Mononuclear cell (primary cell): ENCODE data around the gene OTUD3. TPM values are rescaled to one million over a fixed set of nuclear protein-coding genes. Genes with fewer than 3 reads are reported as not detected.
"Not testable (repeated sequence)": the region's sequence is repeated elsewhere in the genome, so short reads cannot be mapped to it uniquely, and the experiment has no call there.

Experiments
- H3K27me3 ChIP-seq: 2 replicates; pipeline ENCODE4 v1.6.0; 2011; ENCODE audit warnings: low read length, control low read depth; ENCODE audit not compliant: insufficient read depth
- H3K4me1 ChIP-seq: 2 replicates; pipeline ENCODE4 v1.5.1; 2011; ENCODE audit warnings: mild to moderate bottlenecking, low read length, control low read depth; ENCODE audit not compliant: insufficient read depth
- H3K4me3 ChIP-seq: 2 replicates; pipeline ENCODE4 v1.5.1; 2011; ENCODE audit warnings: mild to moderate bottlenecking, low read length, moderate library complexity
- H3K9me3 ChIP-seq: 2 replicates; pipeline ENCODE4 v1.5.1; 2011; ENCODE audit warnings: low read depth, mild to moderate bottlenecking, control low read depth, low read length
- total RNA-seq: library from RNA; depleted of rRNA; stranded (reverse); fragments of >200 nt; gene quantifications from one replicate; pipeline ENCODE4 v1.2.3, GENCODE V29; 2012

OTUD3 gene
- total RNA-seq, 1 donor: 8.7 TPM

DNA sequence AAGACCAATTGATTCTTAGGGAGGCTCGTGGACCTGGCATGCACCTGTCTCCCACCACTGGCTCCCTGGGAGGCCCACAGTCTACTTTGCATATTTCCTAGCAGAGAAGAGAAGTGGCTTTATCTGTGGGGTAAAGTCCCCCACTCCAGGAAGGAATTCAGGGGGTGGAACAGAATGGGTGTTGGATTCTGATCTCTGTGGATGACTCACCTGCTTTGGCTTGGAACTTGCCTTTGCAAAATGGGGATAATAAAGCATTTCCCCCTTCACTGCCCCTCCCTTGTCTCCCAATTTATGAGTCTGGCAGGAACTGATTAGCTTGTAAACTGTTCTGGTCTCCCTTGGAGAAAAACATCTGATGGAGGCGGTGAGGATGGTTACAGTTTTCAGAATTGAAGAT is 21.2 kb upstream of the OTUD3 start:
- Histone ChIP-seq H3K4me1 (no peaks in the 10 kb centered on the region), H3K27me3 (peaks cover 8% of the 10 kb centered on the region), H3K9me3 (no peaks in the 10 kb centered on the region), H3K4me3 (no peak overlapping the region)

DNA sequence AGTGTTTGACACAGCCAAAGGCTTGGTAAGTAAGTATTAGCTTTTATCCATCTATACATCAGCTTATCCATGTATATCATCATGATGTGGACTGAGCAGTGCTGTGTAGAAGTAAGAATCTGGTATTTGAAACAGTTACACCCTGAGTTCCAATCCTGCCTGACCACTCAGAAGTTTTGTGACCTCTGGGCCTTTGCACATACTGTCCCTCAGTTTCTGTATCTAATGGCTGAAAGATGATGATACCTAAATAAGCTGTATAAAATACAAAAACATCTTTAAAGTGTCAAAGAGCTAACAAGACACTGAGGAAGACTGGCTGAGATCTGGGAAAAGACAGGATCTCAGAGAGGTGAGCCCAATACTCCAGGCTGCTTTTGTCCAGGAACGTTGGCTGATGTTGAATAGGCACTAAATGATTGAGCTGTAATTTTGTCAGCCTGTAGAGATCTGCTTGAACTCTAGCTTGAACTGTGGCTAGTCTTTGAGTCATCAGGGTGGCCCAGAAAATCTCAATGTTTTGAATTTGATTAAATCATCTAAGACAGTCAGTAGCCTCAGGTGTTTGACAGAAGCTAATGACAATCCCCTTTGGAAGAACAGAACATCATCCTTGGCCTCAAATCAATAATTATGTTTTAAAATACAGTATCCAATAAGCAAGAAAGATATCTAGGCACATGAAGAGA is 20.2 kb upstream of the OTUD3 start:
- Histone ChIP-seq H3K4me3 (no peak overlapping the region), H3K9me3 (no peaks in the 10 kb centered on the region), H3K27me3 (peaks cover 11% of the 10 kb centered on the region), H3K4me1 (no peaks in the 10 kb centered on the region)

DNA sequence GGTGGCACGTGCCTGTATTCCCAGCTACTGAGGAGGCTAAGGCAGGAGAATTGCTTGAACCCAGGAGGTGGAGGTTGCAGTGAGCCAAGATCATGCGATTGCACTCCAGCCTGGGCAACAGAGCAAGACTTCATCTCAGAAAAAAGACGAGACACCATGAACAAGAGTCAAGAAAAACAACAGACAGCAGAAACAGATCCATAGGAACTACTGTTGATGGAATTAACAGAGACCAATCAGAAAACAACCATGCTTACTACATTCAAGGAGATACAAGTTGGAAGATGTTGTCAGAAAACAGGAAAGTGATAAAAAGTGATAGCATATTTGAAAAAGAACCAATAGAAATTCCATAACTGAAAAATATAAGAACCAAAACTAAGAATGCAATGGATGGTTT is 19.3 kb upstream of the OTUD3 start:
- no peaks in the 10 kb centered on the region for H3K4me1 ChIP-seq
- peaks cover 10% of the 10 kb centered on the region for H3K27me3 ChIP-seq
- no peaks in the 10 kb centered on the region for H3K9me3 ChIP-seq
- no peak overlapping the region for H3K4me3 ChIP-seq

DNA sequence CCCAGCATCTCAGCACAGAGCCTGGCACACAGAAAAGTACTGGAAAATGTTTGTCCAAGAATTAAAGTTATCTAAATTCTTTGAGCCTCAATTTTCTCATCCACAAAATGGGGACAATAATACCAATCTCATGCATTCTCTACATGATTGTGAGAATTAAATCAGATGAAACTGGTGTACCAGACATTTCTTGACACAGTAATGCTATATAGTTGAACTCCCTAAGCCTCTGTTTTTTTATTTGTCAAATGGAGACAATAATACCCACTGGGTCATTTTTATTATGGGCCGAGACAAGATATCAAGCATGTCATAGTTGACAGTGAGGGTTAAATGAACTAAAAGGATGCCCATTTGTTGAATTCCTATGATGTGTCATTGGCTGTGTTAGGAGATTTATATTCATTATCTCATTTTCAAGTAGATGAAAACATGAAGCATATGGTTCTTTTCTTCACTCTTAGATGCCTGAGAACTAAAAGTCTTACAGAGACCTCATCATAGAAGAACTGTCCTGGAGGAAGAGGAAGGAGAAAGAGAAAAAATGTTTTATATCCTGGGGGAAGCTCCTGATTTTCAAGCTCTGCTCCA is 17.5 kb upstream of the OTUD3 start:
- Histone ChIP-seq H3K27me3 (peaks cover 11% of the 10 kb centered on the region), H3K9me3 (no peaks in the 10 kb centered on the region), H3K4me1 (no peaks in the 10 kb centered on the region), H3K4me3 (no peak overlapping the region)

DNA sequence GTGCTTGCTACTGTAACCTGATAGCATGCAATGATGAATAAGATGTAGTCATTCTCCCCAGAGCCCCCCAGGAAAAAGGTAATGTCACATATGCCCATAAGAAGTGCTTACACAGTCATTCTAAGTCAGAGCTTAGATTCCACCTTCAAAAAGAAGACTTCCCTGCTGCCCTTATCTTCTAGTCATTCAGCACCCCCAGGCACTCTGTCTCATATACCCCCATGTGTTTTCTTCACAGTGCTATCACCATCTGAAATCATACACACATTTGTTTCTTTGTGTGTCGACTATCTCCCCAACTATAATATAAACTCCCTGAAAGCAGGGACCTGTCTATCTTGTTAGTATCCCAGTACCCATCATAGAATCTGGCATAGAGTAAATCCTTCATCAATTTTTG is 16.2 kb upstream of the OTUD3 start:
- no peaks in the 10 kb centered on the region for H3K9me3 ChIP-seq
- H3K4me1 ChIP-seq: no peaks in the 10 kb centered on the region
- H3K4me3 ChIP-seq: no peak overlapping the region
- peaks cover 11% of the 10 kb centered on the region for H3K27me3 ChIP-seq

DNA sequence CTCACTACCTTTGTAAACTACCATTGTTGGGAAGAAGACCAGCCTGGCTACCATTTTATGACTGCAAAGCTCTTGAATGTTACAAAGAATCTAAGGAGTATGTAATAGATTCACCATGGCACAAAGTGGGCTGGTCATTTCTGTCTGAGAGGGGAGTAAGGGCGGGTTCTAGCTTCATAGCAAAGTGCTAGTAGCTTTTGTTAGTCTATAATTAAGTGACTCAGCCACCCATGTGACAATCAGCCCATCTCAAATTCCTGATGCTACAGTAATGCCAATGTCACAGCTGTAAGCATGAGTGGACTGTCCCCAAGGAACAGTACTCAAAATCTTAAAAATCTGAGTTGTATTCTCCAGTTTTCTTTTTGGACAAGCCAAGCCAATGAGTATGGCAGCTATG is 15.4 kb upstream of the OTUD3 start:
- peaks cover 11% of the 10 kb centered on the region for H3K27me3 ChIP-seq
- no peak overlapping the region for H3K4me3 ChIP-seq
- H3K4me1 ChIP-seq: no peaks in the 10 kb centered on the region
- no peaks in the 10 kb centered on the region for H3K9me3 ChIP-seq

DNA sequence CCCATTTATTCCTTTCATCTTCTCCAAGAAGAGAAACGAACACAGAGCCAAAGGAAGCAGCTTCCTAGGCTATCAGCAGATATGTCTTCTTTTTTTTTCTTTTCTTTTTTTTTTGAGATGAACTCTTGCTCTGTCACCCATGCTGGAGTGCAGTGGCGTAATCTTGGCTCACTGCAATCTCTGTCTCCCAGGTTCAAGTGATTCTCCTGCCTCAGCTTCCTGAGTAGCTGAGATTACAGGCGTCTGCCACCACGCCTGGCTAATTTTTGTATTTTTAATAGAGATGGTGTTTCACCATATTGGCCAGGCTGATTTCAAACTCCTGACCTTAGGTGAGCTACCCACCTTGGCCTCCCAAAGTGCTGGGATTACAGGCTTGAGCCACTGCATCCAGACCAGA is 13.6 kb upstream of the OTUD3 start:
- H3K27me3 ChIP-seq: peaks cover 11% of the 10 kb centered on the region
- H3K9me3 ChIP-seq, H3K4me1 ChIP-seq, H3K4me3 ChIP-seq: not testable (repeated sequence)

DNA sequence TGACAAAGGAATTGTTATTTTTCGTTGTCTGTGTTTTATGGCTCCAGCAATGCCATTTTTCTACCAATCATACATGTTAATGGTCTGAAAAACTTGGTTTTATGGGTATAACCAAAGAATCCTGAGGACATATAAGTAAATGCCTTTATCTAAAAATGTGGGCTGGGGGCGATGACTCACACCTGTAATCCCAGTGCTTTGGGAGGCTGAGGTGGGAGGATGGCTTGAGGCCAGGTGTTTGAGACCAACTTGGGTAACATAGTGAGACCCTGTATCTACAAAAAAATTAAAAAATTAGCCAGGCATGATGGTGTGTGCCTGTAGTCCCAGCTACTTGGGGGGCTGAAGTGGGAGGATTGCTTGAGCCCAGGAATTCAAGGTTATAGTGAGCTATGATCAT is 12.7 kb upstream of the OTUD3 start:
- not testable (repeated sequence) for H3K9me3 ChIP-seq, H3K4me1 ChIP-seq, H3K4me3 ChIP-seq
- H3K27me3 ChIP-seq: peaks cover 11% of the 10 kb centered on the region

DNA sequence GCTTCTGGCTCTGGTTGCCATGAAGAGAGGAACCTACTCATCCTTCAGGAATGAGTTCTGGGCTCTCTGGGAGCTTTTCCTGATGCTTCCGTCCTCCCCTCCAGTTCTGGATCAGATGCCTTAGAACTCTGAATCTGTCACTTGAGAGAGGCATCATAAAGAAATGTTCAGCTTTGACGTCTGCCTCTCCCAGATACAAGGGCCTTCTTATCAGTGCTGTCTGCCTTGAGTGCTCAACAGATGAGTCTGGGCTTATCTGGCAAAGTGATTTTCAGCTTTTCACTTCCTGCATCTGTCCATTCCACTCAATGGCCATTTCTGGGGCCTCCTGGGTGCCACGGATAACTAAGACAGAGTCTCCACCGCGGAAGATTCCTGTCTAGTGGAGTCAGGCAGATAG is 12.3 kb upstream of the OTUD3 start:
- no peaks in the 10 kb centered on the region for H3K9me3 ChIP-seq
- no peaks in the 10 kb centered on the region for H3K4me1 ChIP-seq
- peaks cover 11% of the 10 kb centered on the region for H3K27me3 ChIP-seq
- H3K4me3 ChIP-seq: no peak overlapping the region

DNA sequence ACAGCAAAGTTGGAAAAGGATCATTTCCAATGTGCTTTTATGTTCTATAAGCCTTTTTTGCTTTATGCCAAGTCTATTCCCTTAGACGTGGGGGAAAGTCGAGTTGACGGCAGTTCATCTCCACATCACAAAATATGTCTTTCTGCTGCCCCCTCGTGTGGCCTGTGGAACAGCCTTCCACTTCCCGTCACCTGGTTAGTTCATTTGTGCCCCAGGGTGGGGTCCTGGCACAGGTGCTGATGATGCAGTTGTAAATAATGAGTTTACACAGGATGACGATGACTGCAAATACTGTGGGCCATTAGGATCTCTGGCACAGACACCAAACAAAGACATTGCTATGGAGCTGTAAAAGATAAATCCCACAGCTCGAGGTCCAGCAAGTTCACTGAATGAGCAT is 10.0 kb upstream of the OTUD3 start:
- H3K4me1 ChIP-seq: no peaks in the 10 kb centered on the region
- H3K4me3 ChIP-seq: no peak overlapping the region
- H3K9me3 ChIP-seq: no peaks in the 10 kb centered on the region
- H3K27me3 ChIP-seq: peaks cover 5% of the 10 kb centered on the region

DNA sequence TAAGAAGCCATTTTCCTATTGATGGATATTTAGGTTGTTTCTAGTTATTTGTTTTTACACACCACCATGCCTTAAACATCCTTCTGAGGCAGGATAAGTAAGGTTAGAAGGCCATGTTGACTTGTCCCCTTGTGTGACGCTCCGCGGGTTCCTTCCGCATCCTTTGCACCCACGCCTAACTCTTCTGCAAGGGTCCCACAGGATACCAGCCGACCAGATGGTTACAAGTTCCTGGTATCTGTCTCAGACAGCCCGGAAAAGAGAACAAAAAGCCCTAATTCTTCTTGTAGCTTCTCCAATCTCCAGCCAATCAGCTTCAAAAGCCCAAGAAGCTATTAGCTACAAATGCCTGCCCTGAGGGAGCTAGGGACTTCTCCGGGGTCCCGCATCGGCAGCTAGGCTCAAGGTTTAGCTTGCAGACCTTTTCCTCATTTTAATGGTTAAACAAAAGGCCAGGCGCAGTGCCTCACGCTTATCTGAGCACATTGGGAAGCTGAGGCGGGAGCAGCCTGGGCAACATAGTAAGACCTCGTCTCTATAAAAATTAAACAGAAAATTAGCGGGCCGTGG is 4.9 kb upstream of the OTUD3 start:
- Histone ChIP-seq H3K9me3 (no peaks in the 10 kb centered on the region), H3K4me3 (no peak overlapping the region), H3K4me1 (peaks cover 4% of the 10 kb centered on the region), H3K27me3 (no peaks in the 10 kb centered on the region)

DNA sequence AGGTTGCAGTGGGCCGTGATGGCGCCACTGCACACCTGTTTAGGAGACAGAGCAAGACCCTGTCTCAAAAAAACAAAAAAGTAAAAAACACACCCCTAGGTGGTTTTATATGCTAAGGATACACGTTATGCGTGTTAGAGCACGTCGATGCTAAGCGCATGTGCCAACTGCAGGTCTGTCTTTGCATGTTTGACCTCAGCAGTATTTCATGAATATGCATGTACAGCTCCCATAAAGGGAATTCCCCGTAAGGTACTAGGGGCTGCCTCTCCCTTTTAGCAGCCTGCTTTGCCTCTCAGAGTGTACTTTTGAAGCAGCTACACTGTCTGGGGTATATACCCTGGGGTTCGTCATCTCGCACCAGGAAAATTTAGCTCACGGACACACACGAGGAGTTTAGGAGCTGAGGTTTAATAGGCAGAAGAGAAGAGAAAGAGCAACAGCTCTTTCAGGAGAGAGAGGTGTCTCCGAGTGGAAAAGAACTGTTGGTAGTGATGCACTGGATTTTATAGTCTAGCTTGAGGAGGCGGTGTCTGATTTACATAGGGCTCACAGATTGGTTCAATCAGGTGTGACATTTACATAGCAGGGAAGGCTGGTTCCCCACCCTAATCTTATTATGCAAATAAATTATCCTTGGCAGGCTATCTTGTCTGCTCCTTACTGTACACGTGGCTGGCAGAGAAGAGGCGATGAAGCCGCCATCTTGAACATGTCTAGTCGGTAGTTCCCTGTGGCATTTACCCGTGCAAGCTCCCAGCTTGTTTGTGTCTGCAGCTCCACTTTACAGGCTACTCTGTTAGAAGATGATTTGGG is 4.2 kb upstream of the OTUD3 start:
- Histone ChIP-seq H3K4me1 (peaks cover 8% of the 10 kb centered on the region), H3K27me3 (no peaks in the 10 kb centered on the region), H3K9me3 (no peaks in the 10 kb centered on the region), H3K4me3 (no peak overlapping the region)

DNA sequence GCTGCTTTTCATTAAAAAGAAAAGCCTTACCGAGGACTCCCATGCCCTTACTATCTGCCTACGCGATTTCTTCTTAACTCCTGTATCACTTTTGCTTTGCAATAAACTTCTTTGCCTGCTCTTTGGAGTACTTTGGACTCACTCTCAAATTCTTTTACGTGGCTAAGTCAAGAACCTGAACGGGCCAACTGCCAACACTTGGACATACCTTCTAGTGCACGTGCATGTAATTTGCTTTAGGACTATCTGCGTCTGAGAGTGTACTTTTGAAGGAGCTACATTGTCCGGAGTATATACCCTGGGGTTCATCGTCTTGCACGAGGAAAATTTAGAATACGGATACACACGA is 3.6 kb upstream of the OTUD3 start:
- Histone ChIP-seq H3K9me3 (no peaks in the 10 kb centered on the region), H3K4me1 (peaks cover 14% of the 10 kb centered on the region), H3K27me3 (no peaks in the 10 kb centered on the region), H3K4me3 (no peak overlapping the region)

DNA sequence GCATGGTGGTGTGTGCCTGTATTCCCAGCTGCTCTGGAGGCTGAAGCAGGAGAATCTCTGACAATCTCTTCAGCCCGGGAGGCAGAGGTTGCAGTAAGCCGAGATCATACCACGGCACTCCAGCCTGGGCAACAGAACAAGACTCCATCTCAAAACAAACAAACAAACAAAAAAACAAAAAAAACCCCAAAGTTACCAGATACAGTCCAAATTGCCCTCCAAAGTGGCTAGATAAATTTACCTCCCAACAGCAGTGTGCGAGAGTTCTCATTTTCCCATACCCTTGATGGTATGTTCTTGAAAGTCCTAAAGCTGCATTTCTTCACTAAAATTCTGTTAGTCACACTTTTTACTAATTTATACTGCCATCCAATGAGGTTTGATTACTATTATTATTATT is 3.0 kb upstream of the OTUD3 start:
- Histone ChIP-seq H3K4me3 (no peak overlapping the region), H3K27me3 (no peaks in the 10 kb centered on the region), H3K9me3 (no peaks in the 10 kb centered on the region), H3K4me1 (peaks cover 17% of the 10 kb centered on the region)

DNA sequence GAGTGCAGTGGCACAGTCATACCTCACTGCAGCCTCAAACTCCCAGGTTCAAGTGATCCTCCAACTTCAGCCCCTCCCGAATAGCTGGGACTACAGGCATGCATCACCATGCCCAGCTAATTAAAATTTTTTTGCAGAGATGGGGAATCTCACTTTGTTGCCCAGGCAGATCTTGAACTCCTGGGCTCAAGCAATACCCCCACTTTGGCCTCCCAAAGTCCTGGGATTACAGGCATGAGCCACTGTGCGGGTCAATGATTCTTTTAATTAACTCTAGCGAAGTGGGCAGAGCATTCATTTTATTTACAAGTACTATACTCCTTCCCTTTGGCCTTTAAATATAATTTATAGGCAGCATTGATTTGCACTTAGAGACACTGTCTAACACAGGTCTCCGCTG is 2.5 kb upstream of the OTUD3 start:
- Histone ChIP-seq H3K27me3 (no peaks in the 10 kb centered on the region), H3K4me1 (peaks cover 17% of the 10 kb centered on the region), H3K4me3 (no peak overlapping the region), H3K9me3 (no peaks in the 10 kb centered on the region)
